Measurements from ENCODE around the gene WIPI1.

DNA sequence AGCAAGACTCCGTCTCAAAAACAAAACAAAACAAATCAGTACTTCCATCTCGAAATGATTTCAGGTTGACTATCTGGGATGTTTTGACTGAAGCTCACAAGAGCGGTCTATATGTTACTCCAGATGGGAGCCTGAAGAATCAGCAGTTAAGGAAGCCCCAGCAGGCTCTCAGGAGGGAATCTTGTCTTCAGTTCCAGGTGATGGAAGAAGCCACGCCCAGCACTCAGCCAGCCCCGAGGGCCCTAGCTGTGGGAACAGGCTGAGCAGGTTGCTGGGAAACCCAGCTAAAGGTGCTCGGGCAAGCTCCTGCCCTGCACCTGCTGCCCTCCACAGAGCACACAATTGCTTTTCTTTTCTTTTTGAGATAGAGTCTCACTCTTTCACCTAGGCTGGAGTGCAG is 32.4 kb downstream of the WIPI1 start:
- TF ChIP-seq ZNF331 (CRISPR knock-in tag; IDR thresholded peaks at IDR 0.05) = no peak
- TF ChIP-seq, protein P1, sequence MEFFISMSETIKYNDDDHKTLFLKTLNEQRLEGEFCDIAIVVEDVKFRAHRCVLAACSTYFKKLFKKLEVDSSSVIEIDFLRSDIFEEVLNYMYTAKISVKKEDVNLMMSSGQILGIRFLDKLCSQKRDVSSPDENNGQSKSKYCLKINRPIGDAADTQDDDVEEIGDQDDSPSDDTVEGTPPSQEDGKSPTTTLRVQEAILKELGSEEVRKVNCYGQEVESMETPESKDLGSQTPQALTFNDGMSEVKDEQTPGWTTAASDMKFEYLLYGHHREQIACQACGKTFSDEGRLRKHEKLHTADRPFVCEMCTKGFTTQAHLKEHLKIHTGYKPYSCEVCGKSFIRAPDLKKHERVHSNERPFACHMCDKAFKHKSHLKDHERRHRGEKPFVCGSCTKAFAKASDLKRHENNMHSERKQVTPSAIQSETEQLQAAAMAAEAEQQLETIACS (CRISPR knock-in tag; IDR thresholded peaks at IDR 0.05) = no peak
- no peak for TF ChIP-seq HNRNPH1 (optimal IDR thresholded peaks at IDR 0.05; ENCODE audit: low read depth, low read length)

Measured in HepG2 (cell line).